Muscle of leg (tissue), 11 donors: ENCODE measurements around the gene PAX7. TPM values are rescaled to one million over a fixed set of nuclear protein-coding genes. Genes with fewer than 3 reads are reported as not detected.

Experiments used
- DNase-seq: peaks from one replicate; pipeline ENCODE4 v3.0.0; 2013
- H3K27ac ChIP-seq: one replicate; pipeline ENCODE4 v1.5.1; 2013; ENCODE audit warnings: mild to moderate bottlenecking, low read length, control low read depth
- H3K27me3 ChIP-seq: one replicate; pipeline ENCODE4 v1.6.1; 2013; ENCODE audit warnings: low read length; ENCODE audit not compliant: control insufficient read depth, insufficient read depth
- H3K36me3 ChIP-seq: one replicate; pipeline ENCODE4 v1.6.1; 2013; ENCODE audit warnings: low read length; ENCODE audit not compliant: control insufficient read depth, insufficient read depth
- H3K4me1 ChIP-seq: one replicate; pipeline ENCODE4 v1.6.1; 2013; ENCODE audit warnings: low read length; ENCODE audit not compliant: control insufficient read depth, insufficient read depth
- H3K4me3 ChIP-seq: one replicate; pipeline ENCODE4 v1.5.1; 2013; ENCODE audit warnings: low read length, control low read depth
- H3K9me3 ChIP-seq: replicated peaks from 2 replicates; pipeline ENCODE4 v1.6.1; 2013; ENCODE audit warnings: low read depth, low read length; ENCODE audit not compliant: control insufficient read depth
- WGBS: methylation state at CpG from one replicate; pipeline ENCODE4 v1.1.5; 2013; ENCODE audit warnings: missing lambda C conversion rate; ENCODE audit not compliant: insufficient coverage; 5-methylcytosine and 5-hydroxymethylcytosine counted together
- polyA plus RNA-seq, 8 donors: library from polyadenylated mRNA; unstranded; fragments of 120-200 nt; gene quantifications; one replicate each; pipeline versions ENCODE4 v1.2.1 to v1.2.3, GENCODE V29; 2013; ENCODE audit warnings: inconsistent platforms in 1 of 8, low replicate concordance in 1 of 8; ENCODE audit not compliant: insufficient read length in 8 of 8, insufficient read depth in 1 of 8
- total RNA-seq: library from RNA; stranded (reverse); fragments of 120-200 nt; gene quantifications from one replicate; pipeline ENCODE4 v1.2.4, GENCODE V29; 2013

The PAX7 gene
- total and polyA plus RNA-seq, 9 donors = 34.0 to 60.2 (median 47.3) TPM

DNA sequence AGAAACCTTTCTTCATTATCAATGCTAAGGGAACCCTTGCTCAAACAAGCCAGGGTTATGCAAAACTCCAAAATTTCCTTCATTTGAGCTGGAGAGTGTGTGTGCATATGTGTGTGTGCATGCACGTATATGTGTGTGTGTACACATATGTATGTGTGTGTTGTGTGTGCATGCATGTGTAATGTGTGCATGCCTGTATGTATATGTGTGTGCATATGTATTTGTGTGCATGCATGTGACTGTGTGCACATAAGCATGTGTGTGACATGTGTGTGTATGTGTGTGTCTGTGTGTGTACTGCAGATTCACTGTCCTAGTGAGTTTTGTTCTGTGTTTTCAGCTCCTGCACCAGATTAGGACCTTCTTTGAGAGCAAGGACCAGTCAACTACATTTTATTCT, 28.2 kb downstream of the PAX7 start:
- H3K36me3 ChIP-seq = peaks cover 14% of the 10 kb centered on the region
- no peaks in the 10 kb centered on the region for H3K9me3 ChIP-seq
- no peak for DNase-seq
- H3K4me1 ChIP-seq = peaks cover 25% of the 10 kb centered on the region
- 80% methylated on average over 1 of the region's 1 CpG for WGBS
- H3K27me3 ChIP-seq = peaks cover 39% of the 10 kb centered on the region
- H3K4me3 ChIP-seq = no peak overlapping the region
- no peak overlapping the region for H3K27ac ChIP-seq

DNA sequence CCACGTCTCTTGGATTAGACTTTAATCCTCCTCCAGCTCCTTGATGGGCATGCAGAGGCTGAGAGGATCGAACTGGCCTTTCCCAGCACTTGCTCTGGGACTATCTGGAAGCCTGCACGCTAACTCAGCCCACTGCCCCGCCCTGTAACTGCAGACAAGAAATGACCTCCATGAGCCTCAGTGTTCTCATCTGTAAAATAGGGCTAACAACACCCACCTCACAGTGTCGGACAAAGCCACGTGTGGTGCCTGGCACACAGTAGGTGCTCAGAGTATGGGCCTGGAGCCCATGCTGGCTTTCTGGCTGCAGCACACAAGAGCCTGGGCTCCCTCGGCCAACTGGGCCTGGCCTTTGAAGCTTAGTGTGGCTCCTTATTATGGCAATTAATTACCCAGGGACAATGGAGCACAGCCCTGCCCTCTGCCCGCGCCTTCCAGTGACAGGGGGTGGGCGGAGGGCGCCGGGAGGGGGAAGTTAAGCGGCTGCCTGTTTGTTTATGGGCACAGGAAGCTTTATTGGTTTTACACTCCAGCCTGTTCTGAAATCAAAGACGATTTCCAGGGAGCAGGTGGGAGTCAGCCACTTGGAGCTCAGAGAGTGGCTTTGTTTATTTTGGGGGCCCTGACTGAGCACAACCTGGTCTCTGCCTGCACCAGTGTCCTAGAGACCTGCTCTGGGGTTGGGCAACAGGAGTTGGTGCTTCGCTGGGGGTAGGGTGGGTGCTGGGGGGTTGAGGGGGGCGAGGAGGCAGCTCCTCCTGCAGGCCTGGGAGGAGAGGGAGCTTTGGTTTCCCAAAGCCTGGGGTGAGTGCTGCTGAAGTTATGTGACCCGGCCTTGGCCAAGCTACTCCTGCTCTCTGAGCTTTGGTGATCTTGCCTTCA, 31.0 kb downstream of the PAX7 start:
- Histone ChIP-seq H3K4me1 (peaks cover 13% of the 10 kb centered on the region), H3K36me3 (peaks cover 24% of the 10 kb centered on the region), H3K27me3 (peaks cover 24% of the 10 kb centered on the region), H3K9me3 (no peaks in the 10 kb centered on the region), H3K27ac (no peak overlapping the region), H3K4me3 (no peak overlapping the region)
- WGBS = 48% methylated on average over 14 of the region's 17 CpGs
- no peak for DNase-seq

DNA sequence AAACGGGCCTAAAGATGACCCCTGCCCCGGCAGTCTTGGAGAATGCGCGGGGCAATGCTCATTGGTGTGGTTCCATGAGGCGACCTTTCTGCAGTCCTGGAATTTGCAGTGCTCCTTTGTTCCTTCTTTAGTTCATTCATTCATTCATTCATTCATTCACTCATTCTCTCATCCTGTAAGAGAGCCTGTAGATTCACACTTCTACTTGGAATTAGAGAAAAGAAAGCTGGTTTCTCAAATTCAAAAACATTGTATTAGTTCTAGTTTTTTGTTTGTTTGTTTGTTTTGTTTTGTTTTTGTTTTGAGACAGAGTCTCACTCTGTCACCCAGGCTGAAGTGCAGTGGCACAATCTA, 31.6 kb downstream of the PAX7 start:
- WGBS = 39% methylated on average over 3 of the region's 5 CpGs
- peaks cover 18% of the 10 kb centered on the region for H3K27me3 ChIP-seq
- H3K36me3 ChIP-seq = peaks cover 24% of the 10 kb centered on the region
- no peak overlapping the region for H3K27ac ChIP-seq
- no peak overlapping the region for H3K4me3 ChIP-seq
- peaks cover 10% of the 10 kb centered on the region for H3K4me1 ChIP-seq
- no peaks in the 10 kb centered on the region for H3K9me3 ChIP-seq
- DNase-seq = no peak

DNA sequence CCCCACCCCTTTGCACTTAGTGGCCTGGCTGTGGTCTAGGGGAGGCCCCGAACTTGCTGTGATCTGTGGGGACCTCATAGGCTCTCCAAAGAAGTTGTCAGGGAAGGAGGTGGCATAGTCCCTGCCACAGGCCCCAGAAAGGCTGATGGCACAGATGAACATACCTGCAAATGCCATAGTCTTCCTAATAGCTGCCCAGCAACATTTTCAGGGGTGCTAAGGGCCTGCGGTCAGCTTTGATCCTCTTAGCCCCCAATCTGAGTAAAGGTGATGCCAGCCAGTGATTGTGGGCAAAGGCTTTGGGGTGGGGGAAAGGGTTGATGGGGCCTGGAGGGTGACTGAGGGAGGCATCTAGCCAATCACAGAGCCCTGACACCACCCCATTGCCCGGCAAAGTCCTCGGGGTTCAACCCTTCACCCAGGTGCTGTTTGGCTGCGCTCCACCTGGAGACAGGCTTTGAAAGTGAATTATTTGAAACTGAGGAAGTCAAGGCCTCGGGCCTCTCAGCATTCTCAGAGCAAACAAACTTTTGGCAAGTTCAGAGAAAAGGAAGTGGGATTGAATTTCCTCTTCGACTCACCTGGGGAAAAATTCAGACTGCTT, 35.8 kb downstream of the PAX7 start:
- peaks cover 26% of the 10 kb centered on the region for H3K4me1 ChIP-seq
- no peak overlapping the region for H3K4me3 ChIP-seq
- peaks cover 12% of the 10 kb centered on the region for H3K36me3 ChIP-seq
- no peak for DNase-seq
- H3K9me3 ChIP-seq = no peaks in the 10 kb centered on the region
- H3K27ac ChIP-seq = no peak overlapping the region
- WGBS = 60% methylated on average over 3 of the region's 7 CpGs
- peaks cover 7% of the 10 kb centered on the region for H3K27me3 ChIP-seq

DNA sequence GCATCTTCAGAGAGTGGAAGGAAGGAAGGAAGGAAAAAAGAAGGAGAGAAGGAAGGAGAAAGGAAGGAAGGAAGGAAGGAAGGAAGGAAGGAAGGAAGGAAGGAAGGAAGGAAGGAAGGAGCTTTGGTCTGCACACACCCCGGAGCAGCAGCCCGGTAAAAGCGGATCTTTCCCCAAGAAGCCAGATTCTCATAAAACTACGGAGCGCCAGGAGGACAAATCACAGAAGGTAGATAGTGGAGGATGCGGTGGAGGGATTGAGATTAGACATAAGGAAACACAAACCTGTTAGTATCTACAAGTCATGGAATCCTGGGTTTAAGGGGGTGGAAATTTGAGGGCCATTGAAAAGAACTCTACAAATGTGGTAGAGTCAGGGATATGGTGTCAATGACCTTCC, 36.7 kb downstream of the PAX7 start:
- Histone ChIP-seq H3K4me1 (peaks cover 22% of the 10 kb centered on the region), H3K4me3 (no peak overlapping the region), H3K9me3 (no peaks in the 10 kb centered on the region), H3K36me3 (peaks cover 12% of the 10 kb centered on the region), H3K27ac (no peak overlapping the region), H3K27me3 (peaks cover 4% of the 10 kb centered on the region)
- DNase-seq = no peak
- WGBS = 81% methylated on average over 3 of the region's 6 CpGs

DNA sequence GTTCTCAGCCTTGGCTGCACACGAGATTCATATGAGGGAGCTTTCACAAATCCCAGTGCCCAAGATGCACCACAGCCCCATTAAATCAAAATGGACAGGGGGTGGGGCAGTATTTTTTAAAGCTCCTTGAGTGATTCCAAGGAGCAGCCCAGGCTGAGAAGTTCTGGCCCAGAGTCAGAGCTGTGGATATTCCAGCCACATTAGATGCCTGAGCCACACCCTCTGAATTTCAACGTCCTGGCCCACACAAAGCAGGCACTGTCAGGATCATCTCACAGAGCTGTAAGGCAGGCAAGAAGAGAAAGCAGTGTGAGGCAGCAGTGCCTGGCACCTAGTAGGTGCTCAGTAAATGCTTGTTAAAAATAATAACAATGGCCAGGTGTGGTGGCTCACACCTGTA, 37.4 kb downstream of the PAX7 start:
- Histone ChIP-seq H3K36me3 (peaks cover 12% of the 10 kb centered on the region), H3K4me1 (peaks cover 22% of the 10 kb centered on the region), H3K27ac (no peak overlapping the region), H3K27me3 (peaks cover 4% of the 10 kb centered on the region), H3K4me3 (no peak overlapping the region), H3K9me3 (no peaks in the 10 kb centered on the region)
- 19% methylated on average over 2 of the region's 2 CpGs for WGBS
- DNase-seq = no peak

DNA sequence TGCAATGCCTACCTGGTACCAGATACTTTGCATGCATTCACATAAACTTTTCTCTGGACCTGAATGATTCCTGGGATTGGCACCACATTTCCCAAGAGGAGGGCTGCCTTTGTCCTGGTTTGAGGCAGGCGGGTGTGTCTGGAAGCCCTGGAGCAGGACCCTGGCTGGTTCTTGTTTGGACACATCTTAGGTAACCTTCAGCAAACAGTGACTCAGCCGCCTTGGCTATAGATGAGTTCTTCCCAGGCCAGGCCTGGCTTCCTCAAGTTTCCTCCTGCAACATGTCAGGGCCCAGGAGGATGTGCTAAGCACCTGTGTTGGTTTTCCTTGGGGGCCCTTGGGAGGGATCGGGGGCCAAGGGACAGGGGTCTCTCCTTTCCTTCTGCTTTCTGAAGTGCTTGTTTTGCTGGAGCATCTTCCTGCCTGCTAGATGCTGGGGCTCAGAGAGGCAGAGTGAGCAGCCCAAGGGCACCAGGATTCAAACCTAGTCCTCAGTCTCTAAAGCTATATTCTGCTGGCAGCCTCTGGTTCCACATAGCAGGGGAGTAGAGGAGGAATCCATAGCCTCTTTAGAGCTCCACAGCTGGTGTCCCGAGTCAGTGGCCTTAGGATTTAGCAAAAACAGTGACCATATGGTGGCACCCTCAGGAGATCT, 38.2 kb downstream of the PAX7 start:
- no peaks in the 10 kb centered on the region for H3K9me3 ChIP-seq
- H3K4me1 ChIP-seq = peaks cover 26% of the 10 kb centered on the region
- H3K4me3 ChIP-seq = no peak overlapping the region
- no peak for DNase-seq
- 27% methylated on average over 2 of the region's 4 CpGs for WGBS
- peaks cover 4% of the 10 kb centered on the region for H3K27me3 ChIP-seq
- no peak overlapping the region for H3K27ac ChIP-seq
- H3K36me3 ChIP-seq = peaks cover 10% of the 10 kb centered on the region

DNA sequence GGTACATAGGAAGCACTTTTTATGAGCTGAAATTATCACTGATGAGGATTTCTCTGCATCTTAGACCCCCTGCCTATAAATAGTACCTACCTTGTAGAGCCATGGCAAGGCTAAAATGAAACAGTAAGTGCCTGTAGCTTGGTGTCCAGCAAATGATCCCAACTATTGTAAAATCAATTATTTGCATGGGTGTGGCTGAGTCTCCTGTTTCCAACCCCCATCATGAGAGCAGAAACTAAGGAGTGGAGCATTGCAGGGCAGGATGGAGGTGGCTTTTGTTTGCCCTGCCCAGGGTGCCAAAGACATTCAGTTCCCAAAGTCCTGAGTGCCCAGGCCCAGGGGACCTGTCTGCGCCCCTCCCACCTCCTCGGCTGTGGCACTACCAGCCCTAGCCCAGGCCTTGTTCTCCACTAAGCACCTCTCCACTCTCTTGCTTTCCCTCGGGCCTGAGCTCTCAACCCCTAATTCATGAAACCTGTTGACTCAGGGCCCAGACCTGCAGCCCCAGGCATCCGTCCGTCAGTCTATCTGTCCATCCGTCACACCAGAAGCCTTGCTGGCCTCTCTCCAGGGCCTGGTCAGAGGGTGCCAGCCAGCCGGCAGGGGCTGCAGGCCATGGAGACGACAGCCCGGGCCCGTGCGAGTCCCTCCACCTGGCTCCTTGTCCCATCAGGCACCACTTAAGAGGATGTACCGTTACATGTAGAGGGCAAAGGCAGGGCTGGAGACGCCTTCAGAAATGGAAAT, 39.6 kb downstream of the PAX7 start:
- H3K27me3 ChIP-seq = peaks cover 13% of the 10 kb centered on the region

DNA sequence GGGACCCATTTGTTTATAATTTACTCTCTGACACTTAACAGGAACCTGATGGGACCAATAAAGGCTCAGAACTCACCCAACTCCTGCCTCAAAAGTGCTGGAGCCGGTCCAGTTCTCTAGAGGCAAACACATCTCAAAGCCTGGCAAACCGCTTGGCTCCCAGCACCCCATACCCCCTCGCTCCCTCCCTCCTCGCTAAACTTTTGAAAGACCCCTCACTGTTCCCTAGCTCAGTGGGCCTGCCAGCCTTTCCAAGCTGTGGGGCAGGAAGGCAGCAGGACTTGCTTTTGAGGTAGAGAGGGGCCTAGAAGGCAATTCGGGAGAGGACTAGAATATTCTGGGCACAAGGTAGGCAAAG, 40.2 kb downstream of the PAX7 start:
- H3K27me3 ChIP-seq = peaks cover 19% of the 10 kb centered on the region
- no CpG with 5 or more reads among the region's 5 CpGs for WGBS

More for the DNA sequence above, 39.6 kb downstream of the PAX7 start:
- no peaks in the 10 kb centered on the region for H3K9me3 ChIP-seq
- peaks cover 35% of the 10 kb centered on the region for H3K4me1 ChIP-seq
- H3K27ac ChIP-seq = no peak overlapping the region
- no peak for DNase-seq
- H3K36me3 ChIP-seq = peaks cover 8% of the 10 kb centered on the region
- no peak overlapping the region for H3K4me3 ChIP-seq
- 89% methylated on average over 6 of the region's 13 CpGs for WGBS

DNA sequence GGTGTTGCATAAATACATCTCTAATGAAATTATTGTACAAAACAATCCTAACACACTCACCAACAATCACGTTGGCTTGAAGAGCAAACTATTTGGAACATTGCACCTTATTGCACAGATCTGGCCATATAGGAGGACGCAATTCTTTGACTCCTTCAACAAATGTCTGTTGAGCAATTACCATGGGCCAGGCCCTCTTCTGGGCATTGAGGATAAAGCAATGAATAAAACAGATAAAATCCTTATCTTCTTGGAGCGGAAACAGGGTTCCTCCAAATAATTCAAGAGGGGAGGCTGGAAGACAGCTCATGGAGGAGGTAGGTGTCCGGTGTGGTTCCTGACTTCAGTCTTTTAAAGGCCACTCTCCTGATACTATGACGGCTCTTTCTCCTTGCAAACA, 43.3 kb downstream of the PAX7 start:
- peaks cover 19% of the 10 kb centered on the region for H3K27me3 ChIP-seq
- no peak overlapping the region for H3K4me3 ChIP-seq
- no CpG with 5 or more reads among the region's 5 CpGs for WGBS
- peaks cover 16% of the 10 kb centered on the region for H3K36me3 ChIP-seq
- H3K4me1 ChIP-seq = peaks cover 41% of the 10 kb centered on the region
- no peak for DNase-seq
- no peak overlapping the region for H3K27ac ChIP-seq
- H3K9me3 ChIP-seq = no peaks in the 10 kb centered on the region

More for the DNA sequence above, 40.2 kb downstream of the PAX7 start:
- no peak overlapping the region for H3K4me3 ChIP-seq
- H3K36me3 ChIP-seq = peaks cover 8% of the 10 kb centered on the region
- no peaks in the 10 kb centered on the region for H3K9me3 ChIP-seq
- H3K27ac ChIP-seq = no peak overlapping the region
- no peak for DNase-seq
- peaks cover 41% of the 10 kb centered on the region for H3K4me1 ChIP-seq
